Uterus (tissue), 2 donors: ENCODE results near the gene SDSL.

Experiments used
- POLR2A ChIP-seq, 2 donors: fragments of 450-650 bp; IDR thresholded peaks; one replicate each; pipeline ENCODE4 v1.6.1; 2016; ENCODE audit warnings: antibody characterized with exemption in 2 of 2, mild to moderate bottlenecking in 1 of 2, moderate library complexity in 1 of 2
- TF ChIP-seq, protein P1 (sequence below), 4 experiments: fragments of 200-600 bp in 2 of 4; fragments of 450-650 bp in 2 of 4; sonication (generic) in 2 of 4; IDR thresholded peaks; one replicate each; pipeline ENCODE4 v1.5.1; 2016 to 2019; ENCODE audit warnings: antibody characterized with exemption in 4 of 4, mild to moderate bottlenecking in 2 of 4, moderate library complexity in 1 of 4

- TF ChIP-seq, protein P1, sequence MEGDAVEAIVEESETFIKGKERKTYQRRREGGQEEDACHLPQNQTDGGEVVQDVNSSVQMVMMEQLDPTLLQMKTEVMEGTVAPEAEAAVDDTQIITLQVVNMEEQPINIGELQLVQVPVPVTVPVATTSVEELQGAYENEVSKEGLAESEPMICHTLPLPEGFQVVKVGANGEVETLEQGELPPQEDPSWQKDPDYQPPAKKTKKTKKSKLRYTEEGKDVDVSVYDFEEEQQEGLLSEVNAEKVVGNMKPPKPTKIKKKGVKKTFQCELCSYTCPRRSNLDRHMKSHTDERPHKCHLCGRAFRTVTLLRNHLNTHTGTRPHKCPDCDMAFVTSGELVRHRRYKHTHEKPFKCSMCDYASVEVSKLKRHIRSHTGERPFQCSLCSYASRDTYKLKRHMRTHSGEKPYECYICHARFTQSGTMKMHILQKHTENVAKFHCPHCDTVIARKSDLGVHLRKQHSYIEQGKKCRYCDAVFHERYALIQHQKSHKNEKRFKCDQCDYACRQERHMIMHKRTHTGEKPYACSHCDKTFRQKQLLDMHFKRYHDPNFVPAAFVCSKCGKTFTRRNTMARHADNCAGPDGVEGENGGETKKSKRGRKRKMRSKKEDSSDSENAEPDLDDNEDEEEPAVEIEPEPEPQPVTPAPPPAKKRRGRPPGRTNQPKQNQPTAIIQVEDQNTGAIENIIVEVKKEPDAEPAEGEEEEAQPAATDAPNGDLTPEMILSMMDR (IDR thresholded peaks at IDR 0.05): no peak
- TF ChIP-seq POLR2A (IDR thresholded peaks at IDR 0.05): no peak
These were observed 34.6 kb downstream of the SDSL start for GRCh38 chr12:113456761-113457160.
